Measurements from ENCODE around the gene FGD2.

The FGD2 gene

GRCh38 chr6:37027811-37028469, 22.5 kb downstream of the FGD2 start:
- Histone ChIP-seq H3K4me1 (ENCODE audit: insufficient read depth, low read length, poor library complexity, severe bottlenecking) (no peaks in the 10 kb centered on the region), H4K20me1 (ENCODE audit: insufficient read depth, low read length, poor library complexity, severe bottlenecking) (no peaks in the 10 kb centered on the region), H3K9ac (ENCODE audit: low read depth, low read length, poor library complexity, severe bottlenecking) (no peak overlapping the region), H3K4me2 (ENCODE audit: low read depth, low read length, poor library complexity, severe bottlenecking) (no peak overlapping the region), H3K27me3 (ENCODE audit: insufficient read depth, low read length, poor library complexity, severe bottlenecking) (no peaks in the 10 kb centered on the region), H3F3A (ENCODE audit: low read depth) (no peaks in the 10 kb centered on the region), H3K79me2 (ENCODE audit: insufficient read depth, low read length) (no peaks in the 10 kb centered on the region), H3K4me3 (ENCODE audit: low read length, poor library complexity, severe bottlenecking) (no peak overlapping the region), H2AFZ (ENCODE audit: low read length) (no peak overlapping the region), H3K9me2 (replicated peaks; ENCODE audit: low read depth, low read length) (no peaks in the 10 kb centered on the region), H3K9me3 (ENCODE audit: insufficient read depth, low read depth, low read length) (no peaks in the 10 kb centered on the region), H3K36me3 (ENCODE audit: insufficient read depth, low read length) (no peaks in the 10 kb centered on the region)
- no peak for TF ChIP-seq EZH2phosphoT487 (IDR thresholded peaks at IDR 0.05; ENCODE audit: borderline replicate concordance)
- TF ChIP-seq CTCF (conservative IDR thresholded peaks at IDR 0.05; ENCODE audit: low read length) = no peak

DNA sequence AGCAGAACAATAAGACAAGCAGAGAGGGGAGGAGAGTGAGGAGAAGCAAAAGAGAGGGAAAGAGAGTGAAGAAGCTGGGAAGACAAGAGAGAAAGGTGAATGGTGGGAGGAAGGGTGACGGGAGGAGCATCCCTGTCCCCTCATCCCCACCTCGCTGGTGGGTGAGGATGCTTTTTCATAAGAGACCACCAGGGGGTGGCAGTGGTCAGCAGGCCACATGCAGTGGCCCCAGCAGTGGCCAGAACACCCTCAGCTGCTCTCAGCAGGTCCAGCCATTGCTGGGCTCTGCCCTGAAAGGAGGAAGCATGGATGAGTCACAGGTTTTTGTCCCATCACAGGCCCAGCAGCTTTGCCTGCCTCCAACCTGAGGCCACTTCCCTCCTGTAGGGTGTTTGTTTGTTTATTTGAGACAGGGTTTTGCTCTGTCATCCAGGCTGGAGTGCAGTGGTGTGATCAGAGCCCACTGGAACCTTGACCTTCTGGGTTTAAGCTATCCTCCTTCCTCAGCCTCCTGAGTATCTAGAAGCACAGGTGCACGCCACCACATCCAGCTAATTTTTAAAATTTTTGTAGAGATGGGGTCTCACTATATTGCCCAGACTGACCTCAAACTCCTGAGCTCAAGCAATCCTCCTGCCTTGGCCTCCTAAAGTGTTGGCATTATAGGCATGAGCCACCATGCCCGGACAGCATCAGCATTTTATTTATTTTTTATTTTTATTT, 24.0 kb downstream of the FGD2 start:
- Histone ChIP-seq H3K79me2 (ENCODE audit: insufficient read depth, low read length) (no peaks in the 10 kb centered on the region), H3K9me3 (ENCODE audit: insufficient read depth, low read depth, low read length) (no peaks in the 10 kb centered on the region), H2AFZ (ENCODE audit: low read length) (peak overlapping the region; percentile 42; the same call in 1 of the 2 replicates), H3K27me3 (ENCODE audit: insufficient read depth, low read length, poor library complexity, severe bottlenecking) (no peaks in the 10 kb centered on the region), H3K4me3 (ENCODE audit: low read length, poor library complexity, severe bottlenecking) (no peak overlapping the region), H3K4me1 (ENCODE audit: insufficient read depth, low read length, poor library complexity, severe bottlenecking) (no peaks in the 10 kb centered on the region), H3K4me2 (ENCODE audit: low read depth, low read length, poor library complexity, severe bottlenecking) (no peak overlapping the region), H3K9ac (ENCODE audit: low read depth, low read length, poor library complexity, severe bottlenecking) (no peak overlapping the region), H3K9me2 (replicated peaks; ENCODE audit: low read depth, low read length) (no peaks in the 10 kb centered on the region), H3F3A (ENCODE audit: low read depth) (no peaks in the 10 kb centered on the region), H3K36me3 (ENCODE audit: insufficient read depth, low read length) (no peaks in the 10 kb centered on the region), H4K20me1 (ENCODE audit: insufficient read depth, low read length, poor library complexity, severe bottlenecking) (no peaks in the 10 kb centered on the region)
- TF ChIP-seq EZH2phosphoT487 (IDR thresholded peaks at IDR 0.05; ENCODE audit: borderline replicate concordance) (no peak), CTCF (conservative IDR thresholded peaks at IDR 0.05; ENCODE audit: low read length) (peak; percentile 77)

DNA sequence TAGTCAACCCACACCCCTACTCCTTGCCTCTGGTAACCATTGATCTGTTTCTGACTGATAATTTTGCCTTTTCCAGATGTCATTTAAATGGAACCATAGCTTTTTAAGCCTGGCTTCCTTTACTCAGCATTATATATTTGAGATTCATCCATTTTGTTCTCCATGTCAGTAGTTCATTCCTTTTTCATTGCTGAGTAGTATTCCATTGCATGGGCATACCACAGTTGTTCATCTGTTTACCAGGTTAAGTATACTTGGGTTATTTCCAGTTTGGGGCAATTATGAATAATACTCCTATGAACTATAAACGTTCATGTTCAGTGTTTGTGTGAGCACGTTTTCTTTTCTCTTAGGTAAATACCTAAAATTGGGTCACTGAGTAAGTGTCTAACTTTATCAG, 25.1 kb downstream of the FGD2 start:
- no peaks in the 10 kb centered on the region for H3K36me3 ChIP-seq (ENCODE audit: insufficient read depth, low read length)
- no peak overlapping the region for H3K9ac ChIP-seq (ENCODE audit: low read depth, low read length, poor library complexity, severe bottlenecking)
- no peaks in the 10 kb centered on the region for H3K27me3 ChIP-seq (ENCODE audit: insufficient read depth, low read length, poor library complexity, severe bottlenecking)
- H3K79me2 ChIP-seq (ENCODE audit: insufficient read depth, low read length) = no peaks in the 10 kb centered on the region
- H3K9me2 ChIP-seq (replicated peaks; ENCODE audit: low read depth, low read length) = no peaks in the 10 kb centered on the region
- H4K20me1 ChIP-seq (ENCODE audit: insufficient read depth, low read length, poor library complexity, severe bottlenecking) = no peaks in the 10 kb centered on the region
- no peak overlapping the region for H2AFZ ChIP-seq (ENCODE audit: low read length)
- no peaks in the 10 kb centered on the region for H3F3A ChIP-seq (ENCODE audit: low read depth)
- no peaks in the 10 kb centered on the region for H3K4me1 ChIP-seq (ENCODE audit: insufficient read depth, low read length, poor library complexity, severe bottlenecking)
- no peak for TF ChIP-seq CTCF (conservative IDR thresholded peaks at IDR 0.05; ENCODE audit: low read length)
- TF ChIP-seq EZH2phosphoT487 (IDR thresholded peaks at IDR 0.05; ENCODE audit: borderline replicate concordance) = no peak
- no peaks in the 10 kb centered on the region for H3K9me3 ChIP-seq (ENCODE audit: insufficient read depth, low read depth, low read length)
- H3K4me3 ChIP-seq (ENCODE audit: low read length, poor library complexity, severe bottlenecking) = no peak overlapping the region
- no peak overlapping the region for H3K4me2 ChIP-seq (ENCODE audit: low read depth, low read length, poor library complexity, severe bottlenecking)

Data from Loucy (cell line).